ENCODE measurements around the gene IGFL3. TPM values are rescaled to one million over a fixed set of nuclear protein-coding genes. Genes with fewer than 3 reads are reported as not detected.

The IGFL3 gene
- total RNA-seq, 4 donors from 2014 or later: not detected

GRCh38 chr19:46073268-46073922, 51.1 kb downstream of the IGFL3 start:
- no peak overlapping the region for H3K27ac ChIP-seq
- 44 to 63% methylated on average over 1 to 2 of the region's 3 CpGs for WGBS, 2 donors (ENCODE audit: low coverage in 1 of 2)
- H3K27me3 ChIP-seq: peaks cover 95% of the 10 kb centered on the region

More at GRCh38 chr19:46073268-46073922, 51.1 kb downstream of the IGFL3 start:
- TF ChIP-seq POLR2AphosphoS5 (IDR thresholded peaks at IDR 0.05): no peak
- no peak for TF ChIP-seq CTCF (IDR thresholded peaks at IDR 0.05)
- no peak for TF ChIP-seq POLR2A (IDR thresholded peaks at IDR 0.05)
- no peak for TF ChIP-seq EP300 (IDR thresholded peaks at IDR 0.05)
- ATAC-seq: no peak
- H3K4me1 ChIP-seq: peaks cover 0 to 11% (median 4%) of the 10 kb centered on the region in 3 donors
- H3K36me3 ChIP-seq: no peaks in the 10 kb centered on the region
- no peak overlapping the region for H3K4me3 ChIP-seq
- peaks cover 0 to under 1% (median 0%) of the 10 kb centered on the region in 3 donors for H3K9me3 ChIP-seq

Other genes with a start within 250 kb of the IGFL3 start
- 10 to 100 TPM; 25.2 to 53.3 (median 36.2) TPM for gene IRF2BP1, start 238.5 kb downstream of the IGFL3 start, total RNA-seq
- gene MYPOP, start 222.1 kb downstream of the IGFL3 start, total RNA-seq: 1 to 10 TPM; 1.3 to 4.6 (median 2.8) TPM
- not detected for gene NANOS2, start 209.9 kb downstream of the IGFL3 start, total RNA-seq
- gene NOVA2, start 150.8 kb downstream of the IGFL3 start, total RNA-seq: 1 to 10 TPM in 3 of 4 donors, under 1 TPM in 1; 0.67 to 5.1 (median 3.0) TPM
- gene CCDC61, start 129.2 kb downstream of the IGFL3 start, total RNA-seq: 1 to 10 TPM; 4.2 to 9.4 (median 6.4) TPM
- gene PGLYRP1, start 101.6 kb downstream of the IGFL3 start, total RNA-seq: not detected
- not detected for gene IGFL4, start 83.7 kb downstream of the IGFL3 start, total RNA-seq
- not detected for gene IGFL2, start 23.6 kb upstream of the IGFL3 start, total RNA-seq
- gene IGFL1, start 105.1 kb upstream of the IGFL3 start, total RNA-seq: 1 to 10 TPM in 1 of 4 donors, not detected in 3; 1.2 TPM
- 100 to 1,000 TPM in 3 of 4 donors, 10 to 100 TPM in 1; 49.3 to 383 (median 144) TPM for gene HIF3A, start 172.4 kb upstream of the IGFL3 start, total RNA-seq
- 10 to 100 TPM; 48.2 to 69.5 (median 50.7) TPM for gene PPP5C, start 222.4 kb upstream of the IGFL3 start, total RNA-seq

All from gastroesophageal sphincter (tissue), 4 donors.